Lung (tissue), 16 donors: Measurements from ENCODE around the gene CCDC194. TPM values are rescaled to one million over a fixed set of nuclear protein-coding genes. Genes with fewer than 3 reads are reported as not detected.

Experiments
- ATAC-seq: fragments of 200-7000 bp; cut with Tn5 transposase; one replicate; pipeline ENCODE4 v1.9.1; 2020; ENCODE audit warnings: moderate number of reproducible peaks; ENCODE audit not compliant: insufficient read depth, low FRiP score
- DNase-seq, 3 donors: peaks; one replicate each; pipeline ENCODE4 v3.0.0-alpha.2; 2013 to 2017
- H3K27ac ChIP-seq, 2 donors: one replicate each; pipeline ENCODE4 v1.5.1; 2013; ENCODE audit warnings: mild to moderate bottlenecking in 2 of 2, moderate library complexity in 2 of 2, control low read depth in 1 of 2, inconsistent platforms in 1 of 2, low read depth in 1 of 2, low read length in 1 of 2
- H3K27me3 ChIP-seq, 3 donors: one replicate each; pipeline ENCODE4 v1.5.1; 2013; ENCODE audit warnings: low read length in 2 of 3; ENCODE audit not compliant: control insufficient read depth in 3 of 3, insufficient read depth in 3 of 3
- H3K36me3 ChIP-seq, 4 donors: one replicate each; pipeline ENCODE4 v1.5.1; 2013; ENCODE audit warnings: low read length in 4 of 4, mild to moderate bottlenecking in 1 of 4, moderate library complexity in 1 of 4; ENCODE audit not compliant: control insufficient read depth in 4 of 4, insufficient read depth in 4 of 4
- H3K4me1 ChIP-seq, 5 donors: one replicate each; pipeline ENCODE4 v1.5.1; 2013; ENCODE audit warnings: low read length in 5 of 5, mild to moderate bottlenecking in 2 of 5, moderate library complexity in 1 of 5; ENCODE audit not compliant: control insufficient read depth in 5 of 5, insufficient read depth in 5 of 5
- H3K4me3 ChIP-seq: one replicate; pipeline ENCODE4 v1.5.1; 2013; ENCODE audit warnings: mild to moderate bottlenecking, control low read depth, moderate library complexity
- H3K9ac ChIP-seq, 2 donors: one replicate each; pipeline ENCODE4 v1.5.1; 2013; ENCODE audit warnings: low read length in 2 of 2, control low read depth in 1 of 2; ENCODE audit not compliant: insufficient read depth in 1 of 2
- H3K9me3 ChIP-seq, 4 donors: one replicate each; pipeline ENCODE4 v1.5.1; 2013; ENCODE audit warnings: low read length in 3 of 4, mild to moderate bottlenecking in 1 of 4, moderate library complexity in 1 of 4; ENCODE audit not compliant: control insufficient read depth in 4 of 4, insufficient read depth in 3 of 4
- CTCF ChIP-seq: IDR thresholded peaks from 2 replicates; pipeline ENCODE4 v1.5.1; 2012; ENCODE audit warnings: mild to moderate bottlenecking; ENCODE audit errors: control extremely low read depth, extremely low read depth
- WGBS, 2 donors: extraction: QIAGEN DNeasy Blood & Tissue Kit; methylation state at CpG; one replicate each; pipeline ENCODE4 v1.1.7; 2013; 5-methylcytosine and 5-hydroxymethylcytosine counted together
- long read RNA-seq, 5 donors: transcript quantifications; one replicate each; lab custom pipeline, GENCODE V29; 2026
- polyA plus RNA-seq, 2 donors: library from polyadenylated mRNA; stranded (reverse); fragments of 200-250 nt; gene quantifications; one replicate each; pipeline ENCODE4 v1.2.1, GENCODE V29; 2013
- total RNA-seq, 2 donors: library from RNA; depleted of rRNA in 1 of 2; stranded (reverse); fragments of >200 nt in 1 of 2; gene quantifications; one replicate each; pipeline ENCODE4 v1.2.1, GENCODE V29; 2014 to 2021
- donor health status: control.
- donor health status: control.
- donor health status: Bipolar disorder and iron deficiency.
- donor health status: healthy.
- donor health status: DM: yes; HTN: yes; CAD: no.

CCDC194 gene, protein sequence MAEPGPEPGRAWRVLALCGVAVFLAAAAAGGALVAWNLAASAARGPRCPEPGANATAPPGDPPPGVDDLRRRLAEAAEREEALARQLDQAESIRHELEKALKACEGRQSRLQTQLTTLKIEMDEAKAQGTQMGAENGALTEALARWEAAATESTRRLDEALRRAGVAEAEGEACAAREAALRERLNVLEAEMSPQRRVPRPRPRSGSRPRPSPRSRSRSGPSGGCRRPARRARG
- total RNA-seq = under 1 TPM in 1 of 2 donors, not detected in 1; 0.74 TPM
- under 1 TPM; 0.13 to 0.37 TPM for polyA plus RNA-seq
- long read RNA-seq, donor 1 = 0 reads
- long read RNA-seq, donor 2 = 0 reads
- long read RNA-seq, donor 3 = 0 reads
- long read RNA-seq, donor 4 = 0 reads
- long read RNA-seq, donor 5 = 0 reads

DNA sequence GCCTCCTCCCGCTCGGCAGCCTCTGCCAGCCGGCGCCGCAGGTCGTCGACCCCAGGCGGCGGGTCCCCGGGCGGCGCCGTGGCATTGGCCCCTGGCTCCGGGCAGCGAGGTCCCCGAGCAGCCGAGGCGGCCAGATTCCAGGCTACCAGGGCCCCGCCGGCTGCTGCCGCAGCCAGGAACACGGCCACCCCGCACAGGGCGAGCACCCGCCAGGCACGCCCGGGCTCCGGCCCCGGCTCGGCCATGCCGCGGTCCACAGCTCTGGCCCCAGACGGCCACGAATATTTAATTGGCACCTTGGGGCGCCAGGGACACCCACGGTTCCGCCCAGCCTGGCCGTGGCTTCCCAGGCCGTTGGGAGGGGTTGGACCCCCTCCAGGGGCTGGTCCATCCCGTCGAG, at the start of gene CCDC194:
Gene CCDC194, minus strand, starts transcription at position 283 of the 400 bp plus-strand sequence. Its CDS starts 38 bp downstream, at position 245.
- H3K9ac ChIP-seq = no peak within 1 kb of the TSS
- TF ChIP-seq CTCF = no peak
- no peak for DNase-seq
- 38 to 57% methylated on average over 39 to 41 of the region's 41 CpGs for WGBS, 2 donors
- H3K27me3 ChIP-seq = peaks cover 0 to 10% (median 9%) of the 10 kb centered on the region in 3 donors
- peaks cover 2 to 14% (median 3%) of the 10 kb centered on the region in 5 donors for H3K4me1 ChIP-seq
- H3K36me3 ChIP-seq = no peaks in the 10 kb centered on the region
- no peak for ATAC-seq
- H3K4me3 ChIP-seq = no peak within 1 kb of the TSS
- H3K9me3 ChIP-seq = peaks cover 0 to 5% (median 0%) of the 10 kb centered on the region in 4 donors
- H3K27ac ChIP-seq = no peak within 1 kb of the TSS

- peaks cover 0 to 4% (median 0%) of the 10 kb centered on the region in 4 donors for H3K9me3 ChIP-seq
- no peak overlapping the region for H3K27ac ChIP-seq
- no peaks in the 10 kb centered on the region for H3K27me3 ChIP-seq
- H3K36me3 ChIP-seq = peaks cover 0 to under 1% (median 0%) of the 10 kb centered on the region in 4 donors
- no peak overlapping the region for H3K4me3 ChIP-seq
- DNase-seq (peak; percentile 30 to 52 (median 31)), ATAC-seq (no peak)
- H3K4me1 ChIP-seq = no peaks in the 10 kb centered on the region
- no peak for TF ChIP-seq CTCF
- 65 to 69% methylated on average over 8 of the region's 8 CpGs for WGBS, 2 donors
- no peak overlapping the region for H3K9ac ChIP-seq
Observed at GRCh38 chr19:17441241-17442021, 47.4 kb upstream of the CCDC194 start.

DNA sequence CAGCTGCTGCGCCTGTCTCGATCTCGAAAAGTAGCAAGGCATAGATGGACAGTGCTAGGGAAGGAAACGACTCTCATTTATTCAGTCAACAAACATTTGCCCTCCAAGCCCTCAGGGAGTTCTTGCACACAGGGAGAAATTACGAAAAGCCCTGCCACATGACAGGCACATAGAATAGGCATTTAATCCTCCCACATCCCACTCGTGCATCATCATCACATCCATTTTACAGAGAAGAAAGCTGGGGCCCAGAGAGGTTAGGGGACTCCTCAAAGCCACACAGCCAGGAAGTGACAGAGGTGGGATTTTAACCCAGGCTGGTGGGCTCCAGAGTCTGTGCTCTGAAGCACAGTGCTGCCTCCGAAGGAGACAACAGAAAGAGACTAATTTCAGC, 42.9 kb upstream of the CCDC194 start:
- H3K36me3 ChIP-seq = peaks cover 0 to 9% (median 0%) of the 10 kb centered on the region in 4 donors
- no peak for ATAC-seq

More for the DNA sequence above, 42.9 kb upstream of the CCDC194 start:
- no peak for TF ChIP-seq CTCF
- Histone ChIP-seq H3K4me1 (no peaks in the 10 kb centered on the region), H3K9ac (no peak overlapping the region), H3K4me3 (no peak overlapping the region), H3K27ac (no peak overlapping the region), H3K27me3 (no peaks in the 10 kb centered on the region), H3K9me3 (peaks cover 0 to 4% (median under 1%) of the 10 kb centered on the region in 4 donors)
- DNase-seq = no peak
- WGBS, 2 donors = 87 to 91% methylated on average over 7 of the region's 7 CpGs
